ENCODE data around the gene CALR3. TPM values are rescaled to one million over a fixed set of nuclear protein-coding genes. Genes with fewer than 3 reads are reported as not detected.

The CALR3 gene
- total and polyA plus RNA-seq, 4 donors, result 0.20 to 0.39 TPM; not detected in 2

- Histone ChIP-seq H3K9me3 (ENCODE audit: control insufficient read depth, insufficient read depth, low read length) (no peaks in the 10 kb centered on the region), H3K4me3 (ENCODE audit: low read depth, low read length) (no peak overlapping the region), H3K4me1 (ENCODE audit: control insufficient read depth, insufficient read depth, low read length) (peaks cover 54% of the 10 kb centered on the region), H3K36me3 (ENCODE audit: control insufficient read depth, insufficient read depth, low read length) (peaks cover 14% of the 10 kb centered on the region), H3K27me3 (ENCODE audit: control insufficient read depth, insufficient read depth, low read length) (no peaks in the 10 kb centered on the region), H3K27ac (ENCODE audit: low read depth, low read length) (no peak overlapping the region)
- 40% methylated on average over 2 of the region's 8 CpGs for WGBS (ENCODE audit: insufficient coverage)
- DNase-seq (ENCODE audit: low read depth in 4 of 6, low spot score in 6 of 6), result no peak
These were observed 35.5 kb downstream of the CALR3 start for GRCh38 chr19:16460454-16460853.

DNA sequence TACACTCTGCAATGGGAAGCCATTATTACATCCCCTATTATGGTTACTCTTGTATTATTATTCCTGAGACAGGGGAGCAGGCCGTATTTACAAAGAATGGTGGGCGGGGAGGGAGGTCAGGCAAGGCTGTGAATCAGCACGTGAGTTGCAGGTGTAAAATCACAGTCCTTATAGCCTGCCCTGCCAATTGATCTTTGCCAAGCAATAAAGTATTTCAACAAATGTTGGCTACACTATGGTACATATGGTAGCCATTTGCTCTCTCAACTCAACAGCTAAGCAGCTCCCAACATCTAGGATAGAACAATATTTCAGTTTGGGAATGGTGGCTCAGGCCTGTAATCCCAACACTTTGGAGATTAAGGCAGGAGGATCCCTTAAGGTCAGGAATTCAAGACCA is 36.3 kb downstream of the CALR3 start:
- Histone ChIP-seq H3K27me3 (ENCODE audit: control insufficient read depth, insufficient read depth, low read length) (no peaks in the 10 kb centered on the region), H3K36me3 (ENCODE audit: control insufficient read depth, insufficient read depth, low read length) (peaks cover 8% of the 10 kb centered on the region), H3K9me3 (ENCODE audit: control insufficient read depth, insufficient read depth, low read length) (no peaks in the 10 kb centered on the region), H3K4me3 (ENCODE audit: low read depth, low read length) (no peak overlapping the region), H3K4me1 (ENCODE audit: control insufficient read depth, insufficient read depth, low read length) (peaks cover 58% of the 10 kb centered on the region), H3K27ac (ENCODE audit: low read depth, low read length) (no peak overlapping the region)
- WGBS (ENCODE audit: insufficient coverage), result no CpG with 5 or more reads among the region's 3 CpGs
- no peak for DNase-seq (ENCODE audit: low read depth in 4 of 6, low spot score in 6 of 6)

GRCh38 chr19:16458391-16459341 is 37.3 kb downstream of the CALR3 start:
- Histone ChIP-seq H3K36me3 (ENCODE audit: control insufficient read depth, insufficient read depth, low read length) (peaks cover 8% of the 10 kb centered on the region), H3K27me3 (ENCODE audit: control insufficient read depth, insufficient read depth, low read length) (no peaks in the 10 kb centered on the region), H3K27ac (ENCODE audit: low read depth, low read length) (no peak overlapping the region), H3K4me1 (ENCODE audit: control insufficient read depth, insufficient read depth, low read length) (peaks cover 64% of the 10 kb centered on the region), H3K4me3 (ENCODE audit: low read depth, low read length) (no peak overlapping the region), H3K9me3 (ENCODE audit: control insufficient read depth, insufficient read depth, low read length) (no peaks in the 10 kb centered on the region)
- no peak for DNase-seq (ENCODE audit: low read depth in 4 of 6, low spot score in 6 of 6)
- WGBS (ENCODE audit: insufficient coverage), result 75% methylated on average over 25 of the region's 25 CpGs

- Histone ChIP-seq H3K36me3 (ENCODE audit: control insufficient read depth, insufficient read depth, low read length) (peaks cover 8% of the 10 kb centered on the region), H3K9me3 (ENCODE audit: control insufficient read depth, insufficient read depth, low read length) (no peaks in the 10 kb centered on the region), H3K27ac (ENCODE audit: low read depth, low read length) (peak overlapping the region; percentile 54), H3K4me3 (ENCODE audit: low read depth, low read length) (no peak overlapping the region), H3K27me3 (ENCODE audit: control insufficient read depth, insufficient read depth, low read length) (no peaks in the 10 kb centered on the region), H3K4me1 (ENCODE audit: control insufficient read depth, insufficient read depth, low read length) (peaks cover 68% of the 10 kb centered on the region)
- WGBS (ENCODE audit: insufficient coverage), result 58% methylated on average over 8 of the region's 8 CpGs
- no peak for DNase-seq (ENCODE audit: low read depth in 4 of 6, low spot score in 6 of 6)
These were observed 38.0 kb downstream of the CALR3 start for GRCh38 chr19:16457954-16458331.

- peak in 1 of 6 donors; percentile 60 for DNase-seq (ENCODE audit: low read depth in 4 of 6, low spot score in 6 of 6)
These were observed 38.6 kb downstream of the CALR3 start for GRCh38 chr19:16457195-16457953.

DNA sequence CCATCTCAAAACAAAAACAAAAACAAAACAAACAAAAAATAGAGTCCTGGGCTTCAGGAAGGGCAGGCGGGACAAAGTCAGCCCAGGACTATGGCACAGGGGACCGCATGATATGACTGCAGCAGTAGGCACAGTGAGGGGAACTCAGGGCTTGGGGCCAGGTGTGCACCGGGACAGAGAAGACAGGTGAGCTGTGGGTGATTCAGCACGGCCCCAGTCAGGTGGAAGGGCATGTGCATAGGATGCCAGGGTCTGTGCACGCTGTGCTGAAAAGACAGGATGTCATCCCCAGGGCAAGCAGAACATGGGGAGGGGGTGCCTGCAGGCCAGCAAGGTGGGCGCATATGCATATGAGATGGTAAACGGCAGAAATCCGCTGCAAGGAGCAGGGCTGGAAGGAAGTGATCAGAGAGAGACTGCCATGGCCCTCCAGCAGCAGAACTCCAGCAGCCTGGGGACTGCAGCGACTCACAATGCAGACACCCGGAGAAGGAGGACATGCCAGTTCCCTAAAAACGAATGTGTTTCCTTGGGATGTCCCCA is 39.2 kb downstream of the CALR3 start:
- DNase-seq (ENCODE audit: low read depth in 4 of 6, low spot score in 6 of 6), result no peak
- Histone ChIP-seq H3K4me1 (ENCODE audit: control insufficient read depth, insufficient read depth, low read length) (peaks cover 59% of the 10 kb centered on the region), H3K9me3 (ENCODE audit: control insufficient read depth, insufficient read depth, low read length) (no peaks in the 10 kb centered on the region), H3K4me3 (ENCODE audit: low read depth, low read length) (no peak overlapping the region), H3K27me3 (ENCODE audit: control insufficient read depth, insufficient read depth, low read length) (no peaks in the 10 kb centered on the region), H3K36me3 (ENCODE audit: control insufficient read depth, insufficient read depth, low read length) (peaks cover 3% of the 10 kb centered on the region), H3K27ac (ENCODE audit: low read depth, low read length) (peak overlapping the region; percentile 54)
- WGBS (ENCODE audit: insufficient coverage), result 80% methylated on average over 9 of the region's 11 CpGs

More at GRCh38 chr19:16457195-16457953, 38.6 kb downstream of the CALR3 start:
- peaks cover 66% of the 10 kb centered on the region for H3K4me1 ChIP-seq (ENCODE audit: control insufficient read depth, insufficient read depth, low read length)
- peak overlapping the region; percentile 54 for H3K27ac ChIP-seq (ENCODE audit: low read depth, low read length)
- WGBS (ENCODE audit: insufficient coverage), result 29% methylated on average over 12 of the region's 16 CpGs
- H3K4me3 ChIP-seq (ENCODE audit: low read depth, low read length), result no peak overlapping the region
- H3K36me3 ChIP-seq (ENCODE audit: control insufficient read depth, insufficient read depth, low read length), result peaks cover 8% of the 10 kb centered on the region
- no peaks in the 10 kb centered on the region for H3K27me3 ChIP-seq (ENCODE audit: control insufficient read depth, insufficient read depth, low read length)
- H3K9me3 ChIP-seq (ENCODE audit: control insufficient read depth, insufficient read depth, low read length), result no peaks in the 10 kb centered on the region

- DNase-seq (ENCODE audit: low read depth in 4 of 6, low spot score in 6 of 6), result no peak
- WGBS (ENCODE audit: insufficient coverage), result 89% methylated on average over 5 of the region's 5 CpGs
- no peak overlapping the region for H3K4me3 ChIP-seq (ENCODE audit: low read depth, low read length)
- no peaks in the 10 kb centered on the region for H3K36me3 ChIP-seq (ENCODE audit: control insufficient read depth, insufficient read depth, low read length)
- no peak overlapping the region for H3K27ac ChIP-seq (ENCODE audit: low read depth, low read length)
- no peaks in the 10 kb centered on the region for H3K9me3 ChIP-seq (ENCODE audit: control insufficient read depth, insufficient read depth, low read length)
- H3K27me3 ChIP-seq (ENCODE audit: control insufficient read depth, insufficient read depth, low read length), result no peaks in the 10 kb centered on the region
- peaks cover 51% of the 10 kb centered on the region for H3K4me1 ChIP-seq (ENCODE audit: control insufficient read depth, insufficient read depth, low read length)
These were observed 40.5 kb downstream of the CALR3 start for GRCh38 chr19:16455489-16455888.

DNA sequence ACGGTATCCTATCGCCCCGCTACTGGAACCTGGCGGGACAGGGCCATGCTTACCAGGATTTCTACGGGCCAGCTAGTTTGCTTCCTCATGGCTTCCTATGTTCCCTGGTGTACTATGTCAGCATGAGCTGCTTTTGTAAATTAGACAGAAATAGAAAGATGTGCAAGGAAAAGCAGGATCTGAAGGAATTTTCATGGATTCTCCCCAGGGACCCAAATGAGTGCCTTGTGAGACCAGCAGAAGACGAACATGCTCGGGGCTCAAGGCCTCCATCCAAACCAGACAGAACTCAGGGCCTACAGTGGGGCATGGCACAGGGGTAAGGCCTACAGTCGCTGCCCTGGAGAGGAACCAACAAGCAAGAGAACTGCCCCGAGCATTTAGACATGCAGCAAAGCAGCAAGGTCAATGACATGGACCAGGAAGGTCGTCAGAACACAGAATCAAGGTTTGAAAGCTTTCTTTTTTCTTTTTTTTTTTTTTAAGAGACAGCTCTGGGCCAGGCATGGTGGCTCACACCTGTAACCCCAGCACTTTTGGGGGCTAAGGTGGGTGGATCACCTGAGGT is 41.5 kb downstream of the CALR3 start:
- DNase-seq (ENCODE audit: low read depth in 4 of 6, low spot score in 6 of 6), result peak in 1 of 6 donors; percentile 34
- Histone ChIP-seq H3K4me3 (ENCODE audit: low read depth, low read length) (no peak overlapping the region), H3K27me3 (ENCODE audit: control insufficient read depth, insufficient read depth, low read length) (no peaks in the 10 kb centered on the region), H3K27ac (ENCODE audit: low read depth, low read length) (peak overlapping the region; percentile 42), H3K4me1 (ENCODE audit: control insufficient read depth, insufficient read depth, low read length) (peaks cover 50% of the 10 kb centered on the region), H3K36me3 (ENCODE audit: control insufficient read depth, insufficient read depth, low read length) (peaks cover 4% of the 10 kb centered on the region), H3K9me3 (ENCODE audit: control insufficient read depth, insufficient read depth, low read length) (no peaks in the 10 kb centered on the region)
- WGBS (ENCODE audit: insufficient coverage), result 54% methylated on average over 10 of the region's 10 CpGs

DNA sequence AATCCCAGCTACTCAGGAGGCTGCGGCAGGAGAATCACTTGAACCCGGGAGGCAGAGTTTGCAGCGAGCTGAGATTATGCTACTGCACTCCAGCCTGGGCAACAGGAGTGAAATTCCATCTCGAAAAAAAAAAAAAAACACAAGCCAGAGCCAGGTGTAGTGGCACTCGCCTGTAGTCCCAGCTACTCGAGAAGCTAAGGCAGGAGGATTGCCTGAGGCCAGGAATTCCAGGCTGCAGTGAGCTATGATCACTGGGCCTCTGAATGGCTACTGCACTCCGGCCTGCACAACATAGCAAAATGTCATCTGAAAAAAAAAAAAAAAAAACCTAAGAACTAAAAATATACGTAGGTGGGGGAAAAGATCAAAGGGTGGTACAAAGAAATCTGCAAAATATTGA is 43.6 kb downstream of the CALR3 start:
- no peak for DNase-seq (ENCODE audit: low read depth in 4 of 6, low spot score in 6 of 6)
- no peak overlapping the region for H3K4me3 ChIP-seq (ENCODE audit: low read depth, low read length)
- peaks cover 4% of the 10 kb centered on the region for H3K36me3 ChIP-seq (ENCODE audit: control insufficient read depth, insufficient read depth, low read length)
- no peaks in the 10 kb centered on the region for H3K27me3 ChIP-seq (ENCODE audit: control insufficient read depth, insufficient read depth, low read length)
- H3K9me3 ChIP-seq (ENCODE audit: control insufficient read depth, insufficient read depth, low read length), result no peaks in the 10 kb centered on the region
- no peak overlapping the region for H3K27ac ChIP-seq (ENCODE audit: low read depth, low read length)
- 100% methylated on average over 4 of the region's 8 CpGs for WGBS (ENCODE audit: insufficient coverage)
- peaks cover 34% of the 10 kb centered on the region for H3K4me1 ChIP-seq (ENCODE audit: control insufficient read depth, insufficient read depth, low read length)

Data from spinal cord (tissue), 10 donors.